Ishikawa (cell line): ENCODE results near the gene CAMKK1.

ENCODE experiments used
- FOXM1 ChIP-seq: IDR thresholded peaks from 2 replicates; pipeline ENCODE4 v1.6.1; 2012; ENCODE audit warnings: low read depth, borderline replicate concordance
- ZBTB7A ChIP-seq: IDR thresholded peaks from 2 replicates; pipeline ENCODE4 v1.6.1; 2012; ENCODE audit warnings: low read depth
- TF ChIP-seq, protein P1 (sequence below): IDR thresholded peaks from 2 replicates; pipeline ENCODE4 v1.6.1; 2012; ENCODE audit warnings: low read depth, mild to moderate bottlenecking

DNA sequence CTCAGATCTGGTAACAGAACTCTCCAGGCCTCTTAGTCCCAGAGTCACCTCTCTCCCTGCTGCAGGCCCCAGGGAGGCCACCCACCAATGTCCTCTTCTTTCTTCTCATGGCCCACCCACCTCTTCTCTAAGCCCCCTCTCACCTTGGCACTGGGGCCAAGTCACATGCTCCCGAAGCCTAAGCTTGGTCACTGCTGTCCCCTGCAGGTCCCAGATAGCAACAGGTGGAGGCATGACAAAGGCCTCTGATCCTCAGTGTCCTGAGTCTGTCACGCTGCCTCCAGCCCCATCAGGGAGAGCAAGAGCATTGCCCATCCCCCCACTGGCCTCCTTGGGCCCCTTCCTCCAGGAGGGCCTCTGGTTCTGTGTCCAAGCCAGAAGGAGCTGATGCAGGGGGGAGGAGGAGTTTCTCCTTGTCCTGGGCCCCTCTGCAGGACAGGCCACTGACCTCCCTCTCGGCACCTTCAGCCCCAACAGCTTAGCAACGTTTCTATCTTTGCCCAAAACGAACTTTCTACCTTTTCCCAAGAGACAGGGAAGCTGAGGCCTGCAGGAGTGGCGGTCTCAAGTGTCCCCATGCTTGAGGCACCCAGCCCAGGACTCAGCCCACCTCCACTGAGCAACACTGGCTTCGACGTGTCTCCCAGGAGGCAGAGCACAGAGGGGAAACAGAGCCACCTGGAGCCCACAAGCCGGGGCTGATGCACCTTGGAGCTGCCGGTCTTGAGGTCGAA is 14.8 kb upstream of the CAMKK1 start:
- TF ChIP-seq, protein P1, sequence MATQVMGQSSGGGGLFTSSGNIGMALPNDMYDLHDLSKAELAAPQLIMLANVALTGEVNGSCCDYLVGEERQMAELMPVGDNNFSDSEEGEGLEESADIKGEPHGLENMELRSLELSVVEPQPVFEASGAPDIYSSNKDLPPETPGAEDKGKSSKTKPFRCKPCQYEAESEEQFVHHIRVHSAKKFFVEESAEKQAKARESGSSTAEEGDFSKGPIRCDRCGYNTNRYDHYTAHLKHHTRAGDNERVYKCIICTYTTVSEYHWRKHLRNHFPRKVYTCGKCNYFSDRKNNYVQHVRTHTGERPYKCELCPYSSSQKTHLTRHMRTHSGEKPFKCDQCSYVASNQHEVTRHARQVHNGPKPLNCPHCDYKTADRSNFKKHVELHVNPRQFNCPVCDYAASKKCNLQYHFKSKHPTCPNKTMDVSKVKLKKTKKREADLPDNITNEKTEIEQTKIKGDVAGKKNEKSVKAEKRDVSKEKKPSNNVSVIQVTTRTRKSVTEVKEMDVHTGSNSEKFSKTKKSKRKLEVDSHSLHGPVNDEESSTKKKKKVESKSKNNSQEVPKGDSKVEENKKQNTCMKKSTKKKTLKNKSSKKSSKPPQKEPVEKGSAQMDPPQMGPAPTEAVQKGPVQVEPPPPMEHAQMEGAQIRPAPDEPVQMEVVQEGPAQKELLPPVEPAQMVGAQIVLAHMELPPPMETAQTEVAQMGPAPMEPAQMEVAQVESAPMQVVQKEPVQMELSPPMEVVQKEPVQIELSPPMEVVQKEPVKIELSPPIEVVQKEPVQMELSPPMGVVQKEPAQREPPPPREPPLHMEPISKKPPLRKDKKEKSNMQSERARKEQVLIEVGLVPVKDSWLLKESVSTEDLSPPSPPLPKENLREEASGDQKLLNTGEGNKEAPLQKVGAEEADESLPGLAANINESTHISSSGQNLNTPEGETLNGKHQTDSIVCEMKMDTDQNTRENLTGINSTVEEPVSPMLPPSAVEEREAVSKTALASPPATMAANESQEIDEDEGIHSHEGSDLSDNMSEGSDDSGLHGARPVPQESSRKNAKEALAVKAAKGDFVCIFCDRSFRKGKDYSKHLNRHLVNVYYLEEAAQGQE, result no peak
- no peak for TF ChIP-seq ZBTB7A
- TF ChIP-seq FOXM1, result no peak
